ENCODE results near the gene ZBTB20. TPM values are rescaled to one million over a fixed set of nuclear protein-coding genes. Genes with fewer than 3 reads are reported as not detected.

The ZBTB20 gene
- total and polyA plus RNA-seq, 9 donors: 4.3 to 160 (median 107) TPM

DNA sequence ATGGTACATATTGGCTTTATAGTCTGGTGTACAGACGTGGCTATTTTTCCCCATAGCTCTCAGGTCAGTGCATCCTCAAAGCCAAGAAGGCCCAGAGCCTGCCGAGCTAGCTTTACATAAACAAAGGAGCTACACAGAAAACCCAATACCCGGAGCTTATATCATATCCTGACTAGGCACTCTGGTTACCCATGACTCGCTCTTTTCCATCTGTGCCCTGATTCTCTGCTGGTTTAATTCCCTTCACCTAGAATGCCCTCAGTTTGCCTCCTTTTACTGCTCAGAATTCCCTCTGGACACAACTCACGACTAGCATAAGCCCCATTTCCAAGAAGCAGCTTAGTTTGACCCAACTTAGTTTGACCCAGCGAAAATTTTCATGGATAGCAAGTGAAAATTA lies 742.5 kb downstream of the ZBTB20 start:
- intact Hi-C loops (cut with DNase I): no loop called here
- Histone ChIP-seq H3K36me3 (no peaks in the 10 kb centered on the region), H3K9me3 (no peaks in the 10 kb centered on the region), H3K4me1 (ENCODE audit: insufficient read depth) (peaks cover 5% of the 10 kb centered on the region), H3K27ac (peak overlapping the region in 1 of 2 donors; percentile 44), H3K27me3 (no peaks in the 10 kb centered on the region), H3K4me3 (no peak overlapping the region)
- 47 to 66% (median 53%) methylated on average over 6 of the region's 6 CpGs for WGBS, 3 donors
- no peak for DNase-seq
- TF ChIP-seq CTCF (IDR thresholded peaks at IDR 0.05) (no peak), POLR2A (IDR thresholded peaks at IDR 0.05) (no peak), EP300 (IDR thresholded peaks at IDR 0.05) (no peak)

GRCh38 chr3:114402838-114403237 lies 744.2 kb downstream of the ZBTB20 start:
- 95 to 97% (median 97%) methylated on average over 3 of the region's 3 CpGs for WGBS, 3 donors
- Histone ChIP-seq H3K27me3 (no peaks in the 10 kb centered on the region), H3K9me3 (no peaks in the 10 kb centered on the region), H3K36me3 (no peaks in the 10 kb centered on the region), H3K4me1 (ENCODE audit: insufficient read depth) (peaks cover 3% of the 10 kb centered on the region), H3K27ac (no peak overlapping the region), H3K4me3 (no peak overlapping the region)
- no peak for DNase-seq
- TF ChIP-seq EP300 (IDR thresholded peaks at IDR 0.05) (no peak), CTCF (IDR thresholded peaks at IDR 0.05) (no peak), POLR2A (IDR thresholded peaks at IDR 0.05) (no peak)
- intact Hi-C loops (cut with DNase I): no loop called here

DNA sequence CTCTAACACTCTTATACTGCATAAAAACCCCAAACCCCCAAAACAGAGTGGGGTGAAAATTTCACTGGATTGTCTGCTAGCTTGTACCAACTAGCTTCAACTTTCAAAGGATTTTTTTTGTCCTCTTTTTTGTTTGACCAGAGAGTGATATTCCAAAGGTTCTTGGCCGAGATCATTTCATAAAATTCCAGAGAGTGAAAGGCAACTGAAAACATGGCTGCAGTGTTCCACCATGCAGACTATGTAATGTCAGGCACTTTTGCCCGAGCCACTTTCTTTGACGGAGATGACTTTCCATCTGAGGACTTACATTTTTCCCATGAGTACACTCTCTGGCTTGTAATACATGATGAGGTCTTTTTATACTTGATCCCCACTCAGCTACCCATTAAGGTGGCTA lies 745.7 kb downstream of the ZBTB20 start:
- 90 to 92% (median 92%) methylated on average over 3 of the region's 3 CpGs for WGBS, 3 donors
- Histone ChIP-seq H3K4me1 (ENCODE audit: insufficient read depth) (peaks cover 2% of the 10 kb centered on the region), H3K4me3 (no peak overlapping the region), H3K27ac (no peak overlapping the region), H3K9me3 (no peaks in the 10 kb centered on the region), H3K36me3 (no peaks in the 10 kb centered on the region), H3K27me3 (no peaks in the 10 kb centered on the region)
- DNase-seq: no peak
- intact Hi-C loops (cut with DNase I): no loop called here
- TF ChIP-seq EP300 (IDR thresholded peaks at IDR 0.05) (no peak), CTCF (IDR thresholded peaks at IDR 0.05) (no peak), POLR2A (IDR thresholded peaks at IDR 0.05) (no peak)

GRCh38 chr3:114400371-114400770 lies 746.7 kb downstream of the ZBTB20 start:
- peaks cover 2% of the 10 kb centered on the region for H3K4me1 ChIP-seq (ENCODE audit: insufficient read depth)
- no peak overlapping the region for H3K27ac ChIP-seq
- 55 to 64% (median 58%) methylated on average over 4 of the region's 4 CpGs for WGBS, 3 donors
- H3K36me3 ChIP-seq: no peaks in the 10 kb centered on the region
- H3K9me3 ChIP-seq: no peaks in the 10 kb centered on the region
- no peak for DNase-seq
- TF ChIP-seq CTCF (IDR thresholded peaks at IDR 0.05) (no peak), EP300 (IDR thresholded peaks at IDR 0.05) (no peak), POLR2A (IDR thresholded peaks at IDR 0.05) (no peak)
- intact Hi-C loops (cut with DNase I): no loop called here
- H3K27me3 ChIP-seq: no peaks in the 10 kb centered on the region
- no peak overlapping the region for H3K4me3 ChIP-seq

DNA sequence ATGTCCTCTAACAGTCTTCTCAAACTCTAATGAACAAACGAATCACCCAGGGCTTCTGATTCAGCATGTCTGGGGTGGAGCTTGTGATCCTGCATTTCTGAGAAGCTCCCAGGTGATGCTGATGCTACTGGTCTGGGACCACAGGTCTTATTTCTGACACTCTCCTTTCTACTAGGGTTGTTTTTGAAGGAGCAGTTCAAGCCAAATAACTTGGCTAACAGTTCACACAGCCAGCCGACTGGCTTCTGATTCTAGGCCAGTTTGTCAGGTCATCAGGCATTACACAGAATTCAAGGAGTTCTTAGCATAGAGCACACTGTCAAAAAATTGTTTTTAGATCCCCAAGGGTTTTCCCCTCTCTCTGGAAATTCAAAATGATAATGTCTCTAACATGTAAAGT lies 752.5 kb downstream of the ZBTB20 start:
- 18 to 29% (median 25%) methylated on average over 2 of the region's 2 CpGs for WGBS, 3 donors
- Histone ChIP-seq H3K27ac (no peak overlapping the region), H3K4me3 (no peak overlapping the region), H3K4me1 (ENCODE audit: insufficient read depth) (peaks cover 4% of the 10 kb centered on the region), H3K27me3 (no peaks in the 10 kb centered on the region), H3K9me3 (no peaks in the 10 kb centered on the region), H3K36me3 (no peaks in the 10 kb centered on the region)
- TF ChIP-seq POLR2A (IDR thresholded peaks at IDR 0.05) (no peak), EP300 (IDR thresholded peaks at IDR 0.05) (no peak), CTCF (IDR thresholded peaks at IDR 0.05) (no peak)
- no peak for DNase-seq
- intact Hi-C loops (cut with DNase I): no loop called here
